SJCRH30 (cell line): ENCODE results near the gene ATRNL1. TPM values are rescaled to one million over a fixed set of nuclear protein-coding genes. Genes with fewer than 3 reads are reported as not detected.

Source experiments
- DNase-seq, 2 experiments: peaks; one replicate each; pipeline ENCODE4 v3.0.0-alpha.2; 2015 to 2020
- H3K27ac ChIP-seq: fragments of 250-450 bp; sonication (Bioruptor Pico); 2 replicates; pipeline ENCODE4 v1.5.1; 2020; ENCODE audit warnings: mild to moderate bottlenecking, moderate library complexity
- H3K27me3 ChIP-seq: fragments of 250-450 bp; sonication (Bioruptor Pico); 2 replicates; pipeline ENCODE4 v1.5.1; 2020; ENCODE audit warnings: mild to moderate bottlenecking, moderate library complexity
- H3K36me3 ChIP-seq: fragments of 250-450 bp; sonication (Bioruptor Pico); 2 replicates; pipeline ENCODE4 v1.5.1; 2020; ENCODE audit warnings: mild to moderate bottlenecking, moderate library complexity
- H3K4me1 ChIP-seq: fragments of 250-450 bp; sonication (Bioruptor Pico); 2 replicates; pipeline ENCODE4 v1.5.1; 2020; ENCODE audit warnings: mild to moderate bottlenecking, moderate library complexity
- H3K4me3 ChIP-seq: fragments of 250-450 bp; sonication (Bioruptor Pico); 2 replicates; pipeline ENCODE4 v1.5.1; 2020; ENCODE audit warnings: mild to moderate bottlenecking, moderate library complexity
- H3K9me3 ChIP-seq: fragments of 250-450 bp; sonication (Bioruptor Pico); replicated peaks from 2 replicates; pipeline ENCODE4 v1.5.1; 2020; ENCODE audit warnings: mild to moderate bottlenecking, moderate library complexity
- total RNA-seq: library from RNA; depleted of rRNA; stranded (reverse); fragments of >200 nt; shearing (Covaris generic); gene quantifications from 2 replicates; pipeline ENCODE4 v1.2.3, GENCODE V29; 2014

ATRNL1 gene
- total RNA-seq, 1 experiment from 2014 or later: 26.3 TPM

DNA sequence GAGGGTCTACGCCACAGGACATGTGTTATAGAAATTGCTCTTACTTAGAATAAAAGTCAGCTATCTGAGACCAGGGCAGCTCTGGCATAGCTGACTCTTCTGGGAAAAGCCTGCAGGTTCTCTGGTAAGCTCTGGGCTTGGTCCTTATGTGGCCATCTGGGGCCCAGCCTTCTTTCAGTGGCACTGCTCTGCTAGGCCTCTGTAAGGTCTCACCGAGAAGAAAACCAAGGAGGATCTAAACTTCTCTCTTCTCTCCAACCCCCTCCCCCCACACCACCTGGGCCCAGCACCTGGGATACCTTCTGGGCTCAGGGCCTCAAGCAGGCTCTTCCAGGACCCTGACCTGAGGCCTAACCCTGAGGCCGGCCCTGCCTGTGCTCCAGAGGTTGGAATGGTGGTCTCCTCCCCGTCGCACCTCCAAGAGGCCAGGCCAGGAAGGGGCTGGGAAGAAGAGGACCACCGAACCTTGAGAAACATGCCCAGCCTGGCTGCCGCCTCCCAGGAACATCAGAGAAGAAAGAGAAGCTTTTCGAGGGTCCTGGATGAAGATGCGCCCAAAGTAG is 856.2 kb downstream of the ATRNL1 start:
- H3K36me3 ChIP-seq: no peaks in the 10 kb centered on the region
- no peak for DNase-seq
- H3K4me3 ChIP-seq: no peak overlapping the region
- no peaks in the 10 kb centered on the region for H3K27me3 ChIP-seq
- H3K4me1 ChIP-seq: peaks cover 31% of the 10 kb centered on the region; the same call in 1 of the 2 replicates
- H3K9me3 ChIP-seq: no peaks in the 10 kb centered on the region
- H3K27ac ChIP-seq: no peak overlapping the region

DNA sequence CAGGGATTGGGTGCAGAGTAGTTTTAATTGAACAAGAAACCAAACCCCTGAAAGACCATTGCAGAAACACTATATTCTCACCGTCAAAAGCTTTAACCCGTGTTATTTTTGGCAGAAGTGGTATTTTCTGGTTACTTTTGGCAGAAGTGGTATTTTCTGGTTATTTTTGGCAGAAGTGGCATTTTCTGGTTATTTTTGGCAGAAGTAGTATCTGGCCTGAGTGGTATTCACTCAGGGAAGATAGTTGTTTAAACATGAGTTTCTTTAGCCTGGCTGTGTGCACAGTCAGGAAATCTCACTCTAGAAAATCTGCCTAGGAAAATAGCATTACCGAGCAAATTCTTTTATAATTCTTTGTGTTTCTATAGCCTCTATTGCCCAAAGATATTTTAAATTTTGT is 857.2 kb downstream of the ATRNL1 start:
- peaks cover 29% of the 10 kb centered on the region; the same call in 1 of the 2 replicates for H3K4me1 ChIP-seq
- H3K27me3 ChIP-seq: no peaks in the 10 kb centered on the region
- no peak overlapping the region for H3K4me3 ChIP-seq
- no peaks in the 10 kb centered on the region for H3K36me3 ChIP-seq
- DNase-seq: no peak
- no peak overlapping the region for H3K27ac ChIP-seq
- no peaks in the 10 kb centered on the region for H3K9me3 ChIP-seq

DNA sequence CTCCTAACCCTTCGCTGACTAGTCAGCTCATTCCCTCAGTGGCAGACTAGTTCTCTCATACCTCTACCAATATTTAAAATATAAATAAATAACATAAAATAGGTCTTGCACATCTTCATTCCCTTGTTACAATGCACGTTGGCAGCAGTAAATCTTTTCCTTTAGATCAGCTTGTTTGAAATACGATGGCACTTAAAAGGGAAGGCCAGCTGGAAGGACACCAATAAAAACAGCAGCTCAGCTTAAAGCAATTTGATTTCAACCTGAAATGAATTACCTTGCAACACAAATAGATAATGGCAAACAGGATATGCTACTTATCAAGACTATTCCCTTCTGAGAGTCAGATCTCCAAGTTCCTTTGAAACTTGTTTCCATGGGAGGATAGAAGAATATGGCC is 858.1 kb downstream of the ATRNL1 start:
- Histone ChIP-seq H3K27ac (no peak overlapping the region), H3K4me3 (no peak overlapping the region), H3K9me3 (no peaks in the 10 kb centered on the region), H3K27me3 (no peaks in the 10 kb centered on the region), H3K36me3 (no peaks in the 10 kb centered on the region), H3K4me1 (peaks cover 22% of the 10 kb centered on the region; the same call in 1 of the 2 replicates)
- no peak for DNase-seq

DNA sequence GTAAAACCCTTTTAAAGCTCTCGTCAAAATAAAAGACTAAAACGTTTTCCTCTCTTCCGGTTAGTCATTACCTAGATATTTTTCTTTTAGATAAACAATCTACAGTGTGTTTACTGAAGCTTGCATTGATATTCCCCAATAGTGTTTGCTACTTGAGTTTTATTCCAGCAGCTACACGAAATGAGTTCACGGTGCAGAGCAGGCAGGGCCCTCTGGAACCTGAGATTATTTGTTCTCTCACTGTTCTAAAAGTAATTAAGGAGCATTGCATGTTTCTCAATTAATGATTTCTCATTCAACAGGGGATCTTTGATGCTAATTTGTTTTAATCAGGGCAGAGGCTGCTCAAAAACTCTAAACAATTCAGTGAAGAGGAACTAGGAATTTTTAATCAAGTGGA is 860.1 kb downstream of the ATRNL1 start:
- DNase-seq: no peak
- H3K27me3 ChIP-seq: no peaks in the 10 kb centered on the region
- H3K4me1 ChIP-seq: peaks cover 3% of the 10 kb centered on the region; the same call in 1 of the 2 replicates
- no peaks in the 10 kb centered on the region for H3K9me3 ChIP-seq
- H3K4me3 ChIP-seq: no peak overlapping the region
- no peak overlapping the region for H3K27ac ChIP-seq
- H3K36me3 ChIP-seq: no peaks in the 10 kb centered on the region

DNA sequence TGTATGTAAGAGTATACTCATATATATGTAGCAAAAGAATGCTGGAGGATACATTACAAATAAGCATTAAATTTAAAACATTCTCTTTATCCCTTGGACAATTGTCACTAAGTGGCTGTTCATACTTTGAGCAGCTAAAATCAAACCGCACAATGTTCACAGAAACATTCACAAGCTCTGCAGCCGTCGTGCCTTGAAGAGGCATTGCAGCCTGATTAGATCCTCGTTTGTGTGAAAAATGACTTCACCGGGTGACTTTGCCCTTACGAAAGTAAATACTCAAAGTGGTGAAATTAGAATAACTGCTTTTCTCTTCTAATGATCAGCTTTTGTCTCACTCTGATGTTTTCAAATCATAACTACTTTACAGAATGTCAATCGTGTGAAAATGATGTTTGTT is 860.8 kb downstream of the ATRNL1 start:
- Histone ChIP-seq H3K36me3 (no peaks in the 10 kb centered on the region), H3K27me3 (no peaks in the 10 kb centered on the region), H3K27ac (no peak overlapping the region), H3K4me3 (no peak overlapping the region), H3K4me1 (no peaks in the 10 kb centered on the region; the same call in 1 of the 2 replicates), H3K9me3 (no peaks in the 10 kb centered on the region)
- DNase-seq: no peak

DNA sequence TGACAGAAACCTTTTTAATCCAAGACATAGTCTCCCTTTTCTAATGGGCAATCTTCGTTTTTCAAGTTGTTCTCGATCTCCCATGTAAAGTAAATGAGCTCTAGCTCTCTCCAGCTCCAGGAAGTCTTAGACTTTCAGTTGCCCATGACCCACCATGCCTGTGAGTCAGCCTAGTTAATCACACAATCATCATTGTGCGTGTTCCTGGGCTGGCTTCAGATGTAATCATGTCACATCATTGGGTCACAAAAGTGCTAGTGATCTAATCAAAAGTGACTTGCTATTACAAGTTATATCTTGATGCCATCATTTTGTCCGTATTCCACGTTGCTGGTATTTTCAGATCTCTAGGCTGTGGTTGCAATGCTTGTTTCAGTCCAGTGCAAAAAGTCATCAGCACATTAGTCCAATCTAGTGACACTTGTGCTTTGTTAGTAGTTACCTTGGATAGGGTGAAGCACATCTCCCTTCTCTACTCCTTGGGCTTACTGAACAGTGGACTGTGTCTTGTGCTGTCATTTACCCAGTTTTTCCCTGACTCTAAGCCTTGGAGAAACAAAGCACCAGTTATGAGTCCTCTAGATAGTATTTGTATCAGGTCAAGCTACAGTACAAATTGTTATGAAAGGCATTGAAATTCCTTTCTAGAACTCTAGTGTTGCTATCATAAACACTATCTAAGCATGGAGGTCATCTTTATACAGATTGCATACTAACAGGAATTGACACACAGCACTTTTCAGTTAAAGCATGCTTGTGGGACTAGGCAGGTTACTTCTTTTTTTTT is 863.3 kb downstream of the ATRNL1 start:
- H3K27me3 ChIP-seq: no peaks in the 10 kb centered on the region
- H3K27ac ChIP-seq: no peak overlapping the region
- H3K4me3 ChIP-seq: no peak overlapping the region
- H3K9me3 ChIP-seq: no peaks in the 10 kb centered on the region
- no peaks in the 10 kb centered on the region for H3K4me1 ChIP-seq
- DNase-seq: no peak
- no peaks in the 10 kb centered on the region for H3K36me3 ChIP-seq

DNA sequence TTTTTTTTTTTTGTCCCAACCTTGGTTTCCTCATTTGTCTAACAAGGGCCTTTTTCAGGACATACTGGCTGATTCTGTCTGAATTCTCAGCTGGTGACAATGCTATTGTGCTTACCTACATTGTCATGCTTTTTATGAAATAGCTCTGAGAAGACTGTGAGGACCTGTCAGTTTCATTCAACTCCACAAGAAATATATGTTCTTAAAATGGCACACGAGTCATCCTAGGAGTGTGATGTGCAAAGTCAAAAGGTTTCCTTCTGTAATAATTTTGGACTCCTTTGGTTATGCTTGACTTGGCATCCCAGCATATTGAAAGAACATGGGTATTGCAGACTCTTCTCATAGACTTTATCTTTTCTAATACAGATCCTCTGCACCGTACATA is 863.8 kb downstream of the ATRNL1 start:
- no peak overlapping the region for H3K27ac ChIP-seq
- no peaks in the 10 kb centered on the region for H3K4me1 ChIP-seq
- H3K36me3 ChIP-seq: no peaks in the 10 kb centered on the region
- no peak overlapping the region for H3K4me3 ChIP-seq
- DNase-seq: no peak
- H3K9me3 ChIP-seq: no peaks in the 10 kb centered on the region
- H3K27me3 ChIP-seq: no peaks in the 10 kb centered on the region

DNA sequence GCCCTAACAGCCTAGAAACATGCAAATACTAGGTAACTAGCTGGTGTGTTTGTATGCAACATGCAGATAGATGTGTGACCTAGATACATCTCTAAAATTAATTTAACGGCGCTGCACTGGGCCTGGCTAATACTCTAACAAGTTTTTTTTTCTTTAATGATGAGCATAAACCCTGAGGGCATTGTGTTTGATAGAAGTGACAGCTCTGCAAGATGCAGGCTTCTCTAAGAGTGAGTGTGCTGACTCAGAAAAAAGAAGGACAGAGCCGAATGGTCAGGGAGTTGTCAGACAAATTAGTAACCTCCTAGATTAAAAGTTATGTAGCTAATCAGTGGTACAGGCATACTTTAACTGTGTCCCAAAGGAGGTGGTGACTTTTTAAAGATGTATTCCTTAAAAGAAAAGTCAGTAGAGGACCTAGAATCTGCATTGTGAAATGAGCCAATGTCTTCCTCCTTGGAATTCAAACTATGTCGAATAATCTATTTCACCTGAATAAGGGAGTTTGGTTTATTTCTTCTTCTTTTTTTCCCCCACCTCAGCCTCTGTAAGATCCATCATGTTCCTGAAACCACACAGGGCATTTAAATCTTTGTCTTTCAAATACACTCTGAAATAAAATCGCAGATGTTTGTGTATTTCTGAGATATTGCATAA is 864.7 kb downstream of the ATRNL1 start:
- Histone ChIP-seq H3K27me3 (no peaks in the 10 kb centered on the region), H3K9me3 (no peaks in the 10 kb centered on the region)

DNA sequence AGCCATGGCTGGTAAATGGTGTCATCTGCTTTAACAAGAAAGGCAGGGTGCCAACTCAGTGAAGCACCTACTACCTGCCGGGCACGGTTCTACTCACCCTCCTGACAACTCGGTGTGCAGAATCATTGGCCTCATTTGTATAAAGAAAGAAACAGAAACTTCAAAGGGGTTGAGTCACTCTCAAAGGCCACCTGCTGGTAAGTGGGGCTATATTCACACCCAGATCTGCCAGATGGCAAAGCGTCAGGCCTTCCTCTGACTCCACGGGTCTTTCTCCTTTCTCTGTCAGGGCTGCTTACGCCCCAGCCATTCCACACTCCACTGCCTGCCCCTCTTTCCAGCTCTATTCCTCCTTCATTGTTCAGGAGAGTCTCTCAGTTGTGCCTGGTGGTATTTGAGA is 870.7 kb downstream of the ATRNL1 start:
- no peaks in the 10 kb centered on the region for H3K36me3 ChIP-seq
- no peaks in the 10 kb centered on the region for H3K27me3 ChIP-seq
- peak in 1 of 2 experiments; percentile 17 for DNase-seq
- H3K4me3 ChIP-seq: no peak overlapping the region
- H3K4me1 ChIP-seq: no peaks in the 10 kb centered on the region
- no peaks in the 10 kb centered on the region for H3K9me3 ChIP-seq
- H3K27ac ChIP-seq: no peak overlapping the region

More for the DNA sequence above, 864.7 kb downstream of the ATRNL1 start:
- DNase-seq: no peak
- Histone ChIP-seq H3K4me3 (no peak overlapping the region), H3K36me3 (no peaks in the 10 kb centered on the region), H3K27ac (no peak overlapping the region), H3K4me1 (no peaks in the 10 kb centered on the region)

DNA sequence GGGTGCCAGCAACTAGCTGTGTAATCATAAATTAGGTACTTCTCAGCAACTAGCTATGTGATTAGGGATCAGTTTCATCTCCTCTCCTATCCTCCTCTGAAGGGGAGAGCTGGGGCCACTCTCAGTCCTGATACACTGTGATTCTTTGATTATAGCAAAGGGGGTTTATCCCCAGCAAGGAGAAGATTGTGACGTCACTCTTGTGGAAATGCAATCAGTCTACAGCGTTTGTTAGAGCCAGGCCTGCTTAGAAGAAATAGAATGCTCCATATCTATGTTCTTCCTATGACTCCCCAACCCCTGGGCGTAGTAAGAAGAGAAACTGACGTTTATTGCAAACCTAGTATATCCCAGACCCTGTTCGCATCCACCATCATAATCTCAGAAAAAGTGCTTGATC is 871.7 kb downstream of the ATRNL1 start:
- Histone ChIP-seq H3K27ac (no peak overlapping the region), H3K9me3 (no peaks in the 10 kb centered on the region), H3K4me3 (no peak overlapping the region), H3K27me3 (no peaks in the 10 kb centered on the region), H3K36me3 (no peaks in the 10 kb centered on the region), H3K4me1 (no peaks in the 10 kb centered on the region)
- DNase-seq: no peak

DNA sequence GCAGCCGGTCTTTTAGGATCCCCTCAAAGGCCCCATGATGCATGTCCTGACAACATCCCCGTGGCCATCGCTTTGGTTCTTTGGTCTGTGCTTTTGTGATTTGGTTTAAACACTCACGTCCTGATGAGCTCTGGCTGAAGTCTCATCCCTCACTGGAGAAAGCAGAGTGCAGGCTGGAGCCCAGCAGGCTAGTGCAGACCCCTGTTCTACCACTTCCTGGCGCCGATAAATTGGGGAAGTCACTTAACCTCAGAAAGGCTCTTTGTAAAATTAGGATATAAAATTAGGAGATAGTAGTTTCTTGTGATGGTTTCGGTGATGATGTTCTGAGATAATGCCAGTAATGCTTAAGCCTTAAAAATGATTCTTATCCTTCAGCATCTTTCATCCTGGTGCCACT is 872.2 kb downstream of the ATRNL1 start:
- DNase-seq: no peak
- no peaks in the 10 kb centered on the region for H3K36me3 ChIP-seq
- H3K9me3 ChIP-seq: no peaks in the 10 kb centered on the region
- H3K27me3 ChIP-seq: no peaks in the 10 kb centered on the region
- no peak overlapping the region for H3K27ac ChIP-seq
- H3K4me3 ChIP-seq: no peak overlapping the region
- no peaks in the 10 kb centered on the region for H3K4me1 ChIP-seq

DNA sequence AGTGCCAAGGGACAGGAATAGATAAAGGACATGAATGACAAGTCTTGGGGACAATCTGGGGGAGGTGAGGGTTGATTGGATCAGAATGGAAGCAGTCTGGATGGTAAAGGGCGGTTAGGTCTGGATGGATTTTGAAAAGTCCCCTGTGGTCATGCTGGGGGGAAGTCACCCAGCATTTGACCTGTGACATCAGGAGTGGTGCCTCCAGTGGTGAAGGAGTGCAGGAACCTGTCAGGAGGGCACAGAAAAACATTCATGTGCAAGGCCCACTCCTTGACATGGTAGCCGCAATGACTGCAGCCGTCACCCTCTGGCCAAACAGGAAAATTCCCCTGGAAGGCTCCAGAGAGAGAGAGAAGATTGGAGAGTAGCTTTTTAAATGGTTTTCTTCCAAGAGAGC is 875.1 kb downstream of the ATRNL1 start:
- Histone ChIP-seq H3K36me3 (no peaks in the 10 kb centered on the region), H3K27ac (no peak overlapping the region), H3K9me3 (no peaks in the 10 kb centered on the region), H3K4me3 (no peak overlapping the region), H3K4me1 (no peaks in the 10 kb centered on the region), H3K27me3 (no peaks in the 10 kb centered on the region)
- no peak for DNase-seq

DNA sequence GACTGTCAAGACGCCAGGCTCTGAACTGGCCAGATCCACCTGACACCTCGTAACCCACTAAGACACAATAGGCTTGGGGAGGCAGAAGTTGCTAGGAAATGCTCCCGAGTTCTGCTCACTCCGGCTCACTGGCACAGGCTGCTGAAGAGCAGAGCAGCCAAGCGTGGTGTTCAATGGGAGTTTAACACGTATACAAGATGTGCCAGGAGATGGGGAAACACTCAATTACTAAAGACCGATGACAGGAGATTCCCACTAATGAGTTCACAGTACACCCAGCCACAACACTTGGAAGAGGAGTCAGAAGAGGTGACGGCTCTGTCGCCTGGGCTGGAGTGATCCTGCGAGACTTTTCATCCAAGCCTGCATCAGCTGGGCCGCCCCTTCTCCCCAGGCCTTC is 876.4 kb downstream of the ATRNL1 start:
- Histone ChIP-seq H3K4me3 (no peak overlapping the region), H3K9me3 (no peaks in the 10 kb centered on the region), H3K27me3 (no peaks in the 10 kb centered on the region), H3K36me3 (no peaks in the 10 kb centered on the region), H3K27ac (no peak overlapping the region), H3K4me1 (no peaks in the 10 kb centered on the region)
- DNase-seq: no peak

DNA sequence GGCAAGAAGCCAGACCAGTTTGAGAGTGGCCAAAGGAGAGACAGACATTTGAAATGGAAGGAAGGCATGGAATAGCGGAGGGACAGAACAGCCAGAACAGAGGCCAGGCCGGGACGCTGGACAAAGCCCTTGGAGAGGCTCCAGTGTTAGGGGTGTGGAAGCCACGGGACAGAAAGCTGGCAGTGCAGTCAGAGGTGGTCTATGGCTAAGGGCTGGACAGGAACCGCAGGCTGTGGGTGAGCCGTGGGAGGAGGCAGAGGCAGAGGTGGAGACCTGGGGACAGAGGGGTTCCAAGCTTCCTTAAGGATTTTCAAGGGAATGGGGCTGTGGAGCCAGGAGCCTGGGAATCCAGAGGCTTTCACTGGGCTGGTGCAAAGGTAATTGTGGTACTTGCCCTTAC is 878.8 kb downstream of the ATRNL1 start:
- Histone ChIP-seq H3K4me3 (no peak overlapping the region), H3K9me3 (no peaks in the 10 kb centered on the region), H3K27ac (no peak overlapping the region), H3K4me1 (no peaks in the 10 kb centered on the region), H3K36me3 (no peaks in the 10 kb centered on the region), H3K27me3 (no peaks in the 10 kb centered on the region)
- DNase-seq: no peak

DNA sequence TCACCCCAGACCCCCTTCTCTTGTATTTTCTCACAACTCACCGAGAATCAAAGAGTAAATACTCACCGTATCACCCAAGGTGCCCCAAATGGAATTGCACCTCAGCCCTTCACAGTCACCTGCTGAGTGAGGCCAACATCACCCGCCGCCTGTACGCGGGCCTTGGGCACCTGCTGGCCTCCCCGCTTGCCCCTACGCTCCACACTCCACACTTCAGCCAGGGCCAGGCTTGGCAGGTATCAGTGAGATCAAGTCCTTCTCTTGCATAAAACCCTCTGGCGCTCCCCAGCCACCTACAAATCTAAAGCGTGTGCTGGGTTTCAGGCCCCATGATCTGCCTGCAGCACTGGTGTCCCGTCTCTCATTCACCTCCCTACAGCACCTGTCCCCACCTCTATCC is 879.3 kb downstream of the ATRNL1 start:
- H3K27ac ChIP-seq: no peak overlapping the region
- no peaks in the 10 kb centered on the region for H3K4me1 ChIP-seq
- H3K4me3 ChIP-seq: no peak overlapping the region
- no peaks in the 10 kb centered on the region for H3K36me3 ChIP-seq
- DNase-seq: no peak
- H3K9me3 ChIP-seq: no peaks in the 10 kb centered on the region
- no peaks in the 10 kb centered on the region for H3K27me3 ChIP-seq
